A549 (cell line): ENCODE results near the gene ZNF467. TPM values are rescaled to one million over a fixed set of nuclear protein-coding genes. Genes with fewer than 3 reads are reported as not detected.

Experiments
- ATAC-seq, 2 experiments: fragments of 200-7000 bp in 1 of 2; fragments of >200 bp in 1 of 2; cut with Nextera tagmentation in 1 of 2; cut with Tn5 transposase in 1 of 2; 3 replicates each; pipeline versions ENCODE4 v1.8.0 to v1.9.1; 2018 to 2020; ENCODE audit warnings: mild to moderate bottlenecking in 1 of 2, moderate library complexity in 1 of 2
- CTCF ChIA-PET: fragments of 300-600 bp; sonication (Branson Sonifier 250); formaldehyde crosslinking; extraction: SDS; loops from one replicate; lab custom pipeline; 2021; ENCODE audit warnings: antibody characterized with exemption, inconsistent platforms; lab: Yijun Ruan, JAX
- POLR2A ChIA-PET: fragments of 350-600 bp; formaldehyde crosslinking; extraction: SDS; loops from one replicate; lab custom pipeline; 2021; ENCODE audit warnings: antibody characterized with exemption, inconsistent platforms; lab: Yijun Ruan, JAX
- DNase-seq, 2 experiments: peaks; one replicate each; pipeline versions ENCODE4 v3.0.0 to v3.0.0-alpha.2; 2011 to 2016; ENCODE audit warnings: low read depth in 1 of 2, low spot score in 1 of 2
- FAIRE-seq: peaks from 2 replicates; lab custom pipeline; 2011; peaks lifted over from hg19 to GRCh38; lab: Jason Lieb, UNC
- H3K27ac ChIP-seq, 2 experiments: fragments of >200 bp; sonication (Bioruptor Twin); formaldehyde crosslinking; 3 replicates each; pipeline ENCODE4 v1.5.1; 2016 to 2017
- H3K4me1 ChIP-seq: fragments of >200 bp; sonication (Bioruptor Twin); formaldehyde crosslinking; 3 replicates; pipeline ENCODE4 v1.6.1; 2016
- H3K4me2 ChIP-seq: fragments of >200 bp; sonication (Bioruptor Twin); formaldehyde crosslinking; 3 replicates; pipeline ENCODE4 v1.6.1; 2016
- H3K4me3 ChIP-seq: fragments of >200 bp; sonication (Bioruptor Twin); formaldehyde crosslinking; 3 replicates; pipeline ENCODE4 v1.5.1; 2016
- H3K9me3 ChIP-seq: fragments of >200 bp; sonication (Bioruptor Twin); formaldehyde crosslinking; 3 replicates; pipeline ENCODE4 v1.6.1; 2016
- BCL3 ChIP-seq: fragments of >200 bp; sonication (Bioruptor Twin); formaldehyde crosslinking; IDR thresholded peaks from 3 replicates; pipeline ENCODE4 v1.6.1; 2016
- BHLHE40 ChIP-seq: IDR thresholded peaks from 2 replicates; pipeline ENCODE4 v1.6.1; 2012; ENCODE audit warnings: low read depth, low read length, inconsistent platforms
- CBX2 ChIP-seq: fragments of 200-600 bp; sonication (generic); IDR thresholded peaks from 2 replicates; pipeline ENCODE4 v1.6.1; 2016; ENCODE audit warnings: low read depth, mild to moderate bottlenecking, borderline replicate concordance
- CTCF ChIP-seq: fragments of >200 bp; sonication (Bioruptor Twin); formaldehyde crosslinking; IDR thresholded peaks from 3 replicates; pipeline ENCODE4 v1.5.1; 2016
- ESRRA ChIP-seq: fragments of 150-350 bp; IDR thresholded peaks from 2 replicates; pipeline ENCODE4 v1.6.1; 2014; ENCODE audit warnings: mild to moderate bottlenecking, low read length, borderline replicate concordance
- HDAC2 ChIP-seq: fragments of 200-600 bp; sonication (generic); IDR thresholded peaks from 2 replicates; pipeline ENCODE4 v1.6.1; 2016
- HEYL ChIP-seq: fragments of 250-450 bp; sonication (Bioruptor Pico); IDR thresholded peaks from 2 replicates; pipeline ENCODE4 v1.8.0; 2021; ENCODE audit warnings: mild to moderate bottlenecking, moderate library complexity
- HOXB13 ChIP-seq: fragments of 250-450 bp; sonication (Bioruptor Pico); IDR thresholded peaks from 2 replicates; pipeline ENCODE4 v1.5.0; 2020; ENCODE audit warnings: low read depth, mild to moderate bottlenecking, moderate library complexity
- HOXB5 ChIP-seq: fragments of 250-450 bp; sonication (Bioruptor Pico); IDR thresholded peaks from 2 replicates; pipeline ENCODE4 v1.5.0; 2020; ENCODE audit warnings: mild to moderate bottlenecking, moderate library complexity
- JUNB ChIP-seq: fragments of >200 bp; sonication (Bioruptor Twin); formaldehyde crosslinking; IDR thresholded peaks from 2 replicates; pipeline ENCODE4 v1.6.1; 2016
- KDM1A ChIP-seq: fragments of 200-600 bp; sonication (generic); IDR thresholded peaks from 2 replicates; pipeline ENCODE4 v1.6.1; 2016; ENCODE audit warnings: low read depth, mild to moderate bottlenecking
- PHF8 ChIP-seq: fragments of 200-600 bp; sonication (generic); IDR thresholded peaks from 2 replicates; pipeline ENCODE4 v1.6.1; 2016; ENCODE audit warnings: low read depth, mild to moderate bottlenecking, antibody characterized with exemption, moderate library complexity, borderline replicate concordance
- POLR2A ChIP-seq: IDR thresholded peaks from 2 replicates; pipeline ENCODE4 v1.6.1; 2012; ENCODE audit warnings: mild to moderate bottlenecking, low read length
- RCOR1 ChIP-seq: fragments of 150-350 bp; IDR thresholded peaks from 2 replicates; pipeline ENCODE4 v1.6.1; 2014; ENCODE audit warnings: antibody characterized with exemption, low read length, low read depth
- REST ChIP-seq: fragments of 200-600 bp; sonication (generic); IDR thresholded peaks from 2 replicates; pipeline ENCODE4 v1.6.1; 2016; ENCODE audit warnings: antibody characterized with exemption, mild to moderate bottlenecking, moderate library complexity
- RFX5 ChIP-seq: fragments of 450-650 bp; IDR thresholded peaks from 2 replicates; pipeline ENCODE4 v1.7.1; 2014; ENCODE audit warnings: antibody characterized with exemption, mild to moderate bottlenecking, moderate library complexity
- RNF2 ChIP-seq: fragments of 200-600 bp; sonication (generic); IDR thresholded peaks from 2 replicates; pipeline ENCODE4 v1.6.1; 2016; ENCODE audit warnings: low read depth, mild to moderate bottlenecking, antibody characterized with exemption, moderate library complexity, borderline replicate concordance
- SMC3 ChIP-seq: fragments of >200 bp; sonication (Bioruptor Twin); formaldehyde crosslinking; IDR thresholded peaks from 3 replicates; pipeline ENCODE4 v1.6.1; 2018; ENCODE audit warnings: inconsistent platforms
- ZC3H11A ChIP-seq: fragments of 450-650 bp; IDR thresholded peaks from 2 replicates; pipeline ENCODE4 v1.6.1; 2014; ENCODE audit warnings: antibody characterized with exemption, mild to moderate bottlenecking
- ZSCAN20 ChIP-seq: fragments of 250-450 bp; sonication (Bioruptor Pico); IDR thresholded peaks from 2 replicates; pipeline ENCODE4 v1.8.0; 2022; ENCODE audit warnings: mild to moderate bottlenecking, moderate library complexity
- WGBS: methylation state at CpG from one replicate; pipeline ENCODE4 v1.1.6; 2017; ENCODE audit errors: missing lambda C conversion rate; 5-methylcytosine and 5-hydroxymethylcytosine counted together
- polyA plus RNA-seq, 4 experiments: library from polyadenylated mRNA; depleted of rRNA in 3 of 4; stranded (reverse); fragments of >200 nt; fragmentation: RNase III in 1 of 4; extraction: RNeasy Plus Mini Kit Qiagen cat#74134 plus additional on column Dnase treatment in 1 of 4; gene quantifications; 2 replicates in 3 of 4; 3 replicates in 1 of 4; pipeline ENCODE4 v1.2.3, GENCODE V29; 2011 to 2017

The ZNF467 gene
- polyA plus RNA-seq, 2 of the 4 experiments (the other 2 are of a cell fraction) = 3.1 to 3.3 TPM

GRCh38 chr7:149803551-149804074, 30.2 kb upstream of the ZNF467 start:
- ChIA-PET CTCF (interaction anchor here (0.8 to 0.9 kb wide), 2 partner anchors 13 to 62 kb away, joined by 3 to 4 read pairs; no protein-coding TSS in a partner anchor), POLR2A (no interaction called here)
- no peaks in the 10 kb centered on the region for H3K9me3 ChIP-seq
- ATAC-seq (no peak), FAIRE-seq (no peak), DNase-seq (no peak)
- no peak overlapping the region for H3K4me2 ChIP-seq
- H3K4me1 ChIP-seq = no peaks in the 10 kb centered on the region
- WGBS = 52% methylated on average over 11 of the region's 17 CpGs
- H3K27ac ChIP-seq = no peak overlapping the region
- TF ChIP-seq HOXB5 (CRISPR knock-in tag) (no peak), SMC3 (no peak), CTCF (no peak)
- TF ChIP-seq, all 56 proteins: peak for 0
- no peak overlapping the region for H3K4me3 ChIP-seq

- TF ChIP-seq POLR2A = no peak
- TF ChIP-seq SMC3 = no peak
- no peak for TF ChIP-seq JUNB
- no peak for TF ChIP-seq RCOR1
- TF ChIP-seq ZC3H11A = no peak
- TF ChIP-seq ZSCAN20 (CRISPR knock-in tag) = no peak
- TF ChIP-seq ESRRA = no peak
- TF ChIP-seq HOXB13 = no peak
- TF ChIP-seq RNF2 = no peak
- TF ChIP-seq BHLHE40 = no peak
- TF ChIP-seq CBX2 = no peak
- TF ChIP-seq PHF8 = no peak
- TF ChIP-seq HDAC2 = no peak
- no peak for TF ChIP-seq RFX5
- no peak for TF ChIP-seq HEYL (CRISPR knock-in tag)
- TF ChIP-seq REST = no peak
- no peak for TF ChIP-seq KDM1A
- no peak for TF ChIP-seq BCL3
- ChIA-PET POLR2A (no interaction called here), CTCF (interaction anchor here (0.8 to 0.9 kb wide), 2 partner anchors 12 to 61 kb away, joined by 3 to 4 read pairs; no protein-coding TSS in a partner anchor)
These were observed 29.6 kb upstream of the ZNF467 start for GRCh38 chr7:149802966-149803365.

More at GRCh38 chr7:149802966-149803365, 29.6 kb upstream of the ZNF467 start:
- Histone ChIP-seq H3K27ac (no peak overlapping the region), H3K4me3 (no peak overlapping the region), H3K9me3 (no peaks in the 10 kb centered on the region), H3K4me2 (no peak overlapping the region), H3K4me1 (no peaks in the 10 kb centered on the region)
- no peak for ATAC-seq
- no peak for DNase-seq
- FAIRE-seq = no peak
- 60% methylated on average over 2 of the region's 12 CpGs for WGBS
